Neutrophil (primary cell): ENCODE data around the gene ABHD8.
A peak's percentile ranks its signal among the peaks of the same experiment; 100 is the strongest.

Experiments used
- H3K27ac ChIP-seq: fragments of 200-600 bp; sonication (generic); 2 replicates; pipeline ENCODE4 v1.5.1; 2016; ENCODE audit warnings: mild to moderate bottlenecking, moderate library complexity
- H3K27me3 ChIP-seq: fragments of 200-600 bp; sonication (generic); 2 replicates; pipeline ENCODE4 v1.6.0; 2016; ENCODE audit warnings: mild to moderate bottlenecking
- H3K36me3 ChIP-seq: fragments of 200-600 bp; sonication (generic); 2 replicates; pipeline ENCODE4 v1.5.1; 2017
- H3K4me1 ChIP-seq, 2 experiments: fragments of 200-600 bp in 1 of 2; sonication (generic) in 1 of 2; 1 replicate in 1 of 2; 2 replicates in 1 of 2; pipeline versions ENCODE4 v1.5.1 to v1.6.1; 2013 to 2016; ENCODE audit warnings: low read depth in 1 of 2, low read length in 1 of 2, mild to moderate bottlenecking in 1 of 2, moderate library complexity in 1 of 2; ENCODE audit not compliant: control insufficient read depth in 1 of 2, insufficient read depth in 1 of 2
- H3K4me3 ChIP-seq, 2 experiments: fragments of 200-600 bp in 1 of 2; sonication (generic) in 1 of 2; 1 replicate in 1 of 2; 2 replicates in 1 of 2; pipeline ENCODE4 v1.5.1; 2013 to 2016; ENCODE audit warnings: low read depth in 1 of 2, low read length in 1 of 2, mild to moderate bottlenecking in 1 of 2, moderate library complexity in 1 of 2
- H3K9me3 ChIP-seq: fragments of 200-600 bp; sonication (generic); 2 replicates; pipeline ENCODE4 v1.5.1; 2016
- TF ChIP-seq, protein P1 (sequence below): fragments of 200-600 bp; sonication (generic); IDR thresholded peaks from 2 replicates; pipeline ENCODE4 v1.5.1; 2016; ENCODE audit warnings: antibody characterized with exemption

ABHD8 gene

GRCh38 chr19:17305517-17306284 lies 2.5 kb upstream of the ABHD8 start, which contains the start of gene MRPL34:
MRPL34 (plus strand) TSS chr19:17305872; CDS start chr19:17305893, 21 bp downstream.
- Histone ChIP-seq H3K27ac (peak within 1 kb of the TSS; percentile 85), H3K4me1 (peaks cover 55 to 58% of the 10 kb centered on the region in 2 experiments), H3K9me3 (no peaks in the 10 kb centered on the region), H3K27me3 (no peaks in the 10 kb centered on the region), H3K36me3 (no peaks in the 10 kb centered on the region), H3K4me3 (peak within 1 kb of the TSS; percentile 73 to 93)
- TF ChIP-seq, protein P1, sequence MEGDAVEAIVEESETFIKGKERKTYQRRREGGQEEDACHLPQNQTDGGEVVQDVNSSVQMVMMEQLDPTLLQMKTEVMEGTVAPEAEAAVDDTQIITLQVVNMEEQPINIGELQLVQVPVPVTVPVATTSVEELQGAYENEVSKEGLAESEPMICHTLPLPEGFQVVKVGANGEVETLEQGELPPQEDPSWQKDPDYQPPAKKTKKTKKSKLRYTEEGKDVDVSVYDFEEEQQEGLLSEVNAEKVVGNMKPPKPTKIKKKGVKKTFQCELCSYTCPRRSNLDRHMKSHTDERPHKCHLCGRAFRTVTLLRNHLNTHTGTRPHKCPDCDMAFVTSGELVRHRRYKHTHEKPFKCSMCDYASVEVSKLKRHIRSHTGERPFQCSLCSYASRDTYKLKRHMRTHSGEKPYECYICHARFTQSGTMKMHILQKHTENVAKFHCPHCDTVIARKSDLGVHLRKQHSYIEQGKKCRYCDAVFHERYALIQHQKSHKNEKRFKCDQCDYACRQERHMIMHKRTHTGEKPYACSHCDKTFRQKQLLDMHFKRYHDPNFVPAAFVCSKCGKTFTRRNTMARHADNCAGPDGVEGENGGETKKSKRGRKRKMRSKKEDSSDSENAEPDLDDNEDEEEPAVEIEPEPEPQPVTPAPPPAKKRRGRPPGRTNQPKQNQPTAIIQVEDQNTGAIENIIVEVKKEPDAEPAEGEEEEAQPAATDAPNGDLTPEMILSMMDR: peak; percentile 91

- Histone ChIP-seq H3K27ac (peak overlapping the region; percentile 85), H3K27me3 (no peaks in the 10 kb centered on the region), H3K36me3 (no peaks in the 10 kb centered on the region), H3K4me3 (peak overlapping the region; percentile 73 to 93), H3K9me3 (no peaks in the 10 kb centered on the region), H3K4me1 (peaks cover 50 to 52% of the 10 kb centered on the region in 2 experiments)
- TF ChIP-seq, protein P1: no peak
These were observed 1.9 kb upstream of the ABHD8 start for GRCh38 chr19:17305216-17305516.

DNA sequence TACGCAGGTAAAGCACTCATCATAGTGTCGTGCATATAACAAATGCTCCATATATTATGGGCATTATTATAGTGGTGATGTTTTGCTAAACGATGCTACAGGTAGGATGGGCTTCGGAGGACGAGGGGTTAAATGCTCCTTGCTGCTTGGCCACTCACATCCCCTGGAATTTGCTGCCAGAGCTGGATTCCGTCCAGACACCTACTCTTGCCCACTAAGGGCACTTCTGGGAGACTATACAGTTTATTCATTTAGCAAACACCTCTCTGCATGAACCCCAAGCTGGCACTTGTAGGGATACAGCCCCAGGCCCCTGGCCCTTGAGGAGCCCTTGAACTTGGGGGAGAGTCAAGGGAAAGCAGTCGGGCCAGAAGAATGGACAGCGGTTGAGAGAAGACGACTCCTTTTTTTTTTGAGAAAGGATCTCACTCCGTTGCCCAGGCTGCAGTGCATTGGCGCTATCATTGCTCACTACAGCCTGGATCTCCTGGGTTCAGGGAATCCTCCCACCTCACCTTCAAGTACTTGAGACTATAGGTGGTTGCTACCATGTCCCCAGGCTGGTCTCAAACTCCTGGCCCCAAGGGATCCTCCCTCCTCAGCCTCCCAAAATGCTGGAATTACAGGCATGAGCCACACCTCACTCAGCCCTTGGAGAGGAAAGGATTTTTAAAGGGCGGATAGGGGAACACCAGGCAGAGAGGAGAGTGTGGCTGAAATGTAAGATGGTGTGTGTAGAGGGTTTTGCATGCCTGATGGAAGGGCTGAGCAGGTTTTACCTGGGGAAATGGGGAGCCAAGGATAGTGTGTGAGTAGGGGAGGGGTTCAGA lies 1.4 kb upstream of the ABHD8 start:
- H3K4me3 ChIP-seq: peak overlapping the region; percentile 73 to 93
- no peaks in the 10 kb centered on the region for H3K9me3 ChIP-seq
- peak overlapping the region; percentile 85 for H3K27ac ChIP-seq
- no peaks in the 10 kb centered on the region for H3K27me3 ChIP-seq
- peaks cover 44 to 47% of the 10 kb centered on the region in 2 experiments for H3K4me1 ChIP-seq
- TF ChIP-seq, protein P1: no peak
- no peaks in the 10 kb centered on the region for H3K36me3 ChIP-seq

DNA sequence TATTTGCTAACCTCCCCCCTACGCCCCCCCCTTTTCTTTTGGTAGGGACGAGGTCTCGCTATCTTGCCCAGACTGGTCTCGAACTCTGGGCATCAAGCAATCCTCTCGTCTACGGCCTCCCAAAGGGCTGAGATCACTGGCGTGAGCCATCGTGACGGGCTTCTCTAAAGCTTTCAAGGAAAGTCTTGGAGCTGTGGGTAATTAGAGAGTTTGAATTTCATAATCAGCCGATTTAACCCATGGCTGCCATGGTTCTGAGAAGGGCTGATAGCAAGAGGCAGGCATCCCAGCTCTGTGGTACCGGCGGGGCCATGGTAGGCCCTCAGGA lies 679 bp upstream of the ABHD8 start:
- Histone ChIP-seq H3K4me3 (no peak overlapping the region), H3K9me3 (no peaks in the 10 kb centered on the region), H3K27me3 (no peaks in the 10 kb centered on the region), H3K36me3 (no peaks in the 10 kb centered on the region), H3K4me1 (peaks cover 42 to 43% of the 10 kb centered on the region in 2 experiments), H3K27ac (no peak overlapping the region)
- TF ChIP-seq, protein P1: no peak

DNA sequence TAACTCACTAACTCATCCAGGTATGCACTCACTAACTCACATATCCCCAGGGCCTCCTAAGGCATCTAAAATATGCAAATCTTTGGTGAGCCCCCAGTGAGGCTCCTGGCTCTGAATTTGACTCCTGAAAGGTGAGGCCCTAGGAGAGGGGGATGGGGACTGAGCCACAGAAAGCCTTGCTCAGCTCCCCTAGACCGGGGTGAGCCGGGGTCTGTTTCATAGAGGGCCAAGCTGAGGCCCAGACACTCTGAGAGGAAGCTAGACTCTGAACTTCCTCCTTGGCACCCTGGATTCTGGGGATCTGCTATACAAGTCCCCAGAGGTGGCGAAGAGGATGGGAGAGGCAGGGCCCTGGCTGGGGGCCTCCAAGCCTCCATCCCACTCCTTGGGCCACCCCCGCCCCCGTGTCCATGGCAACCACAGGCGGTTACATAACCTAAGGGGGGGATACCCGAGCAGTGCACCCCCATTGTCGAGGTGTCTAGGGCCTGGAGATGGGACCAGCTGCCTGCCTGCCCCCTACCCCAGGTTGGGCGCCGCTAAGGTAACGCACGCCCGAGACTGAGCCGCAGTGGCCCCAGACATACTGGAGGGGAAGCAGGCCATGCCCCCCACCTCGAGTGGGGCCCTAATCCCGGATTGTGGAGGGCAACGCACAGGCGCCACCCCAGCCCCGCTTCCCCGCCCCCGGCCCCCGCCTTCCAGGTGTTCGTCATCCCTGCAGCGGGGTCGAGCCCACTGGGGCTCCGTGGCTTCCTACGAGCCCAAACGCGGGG lies 646 bp downstream of the ABHD8 start:
- peak overlapping the region; percentile 75 to 91 for H3K4me3 ChIP-seq
- H3K9me3 ChIP-seq: no peaks in the 10 kb centered on the region
- no peaks in the 10 kb centered on the region for H3K27me3 ChIP-seq
- TF ChIP-seq, protein P1: no peak
- peaks cover 42 to 43% of the 10 kb centered on the region in 2 experiments for H3K4me1 ChIP-seq
- peak overlapping the region; percentile 72 for H3K27ac ChIP-seq
- no peaks in the 10 kb centered on the region for H3K36me3 ChIP-seq
